WTC11 (cell line): ENCODE data around the gene KRT28.

Experiments used
- CBFB ChIP-seq: sonication (generic); formaldehyde crosslinking; IDR thresholded peaks from 2 replicates; pipeline ENCODE4 v1.8.1; 2022; ENCODE audit warnings: mild to moderate bottlenecking, low read depth, missing genetic modification reagents
- CREB1 ChIP-seq: sonication (generic); formaldehyde crosslinking; IDR thresholded peaks from 2 replicates; pipeline ENCODE4 v1.8.0; 2023; ENCODE audit warnings: mild to moderate bottlenecking, missing genetic modification reagents
- KAT7 ChIP-seq: sonication (generic); formaldehyde crosslinking; IDR thresholded peaks from 2 replicates; pipeline ENCODE4 v1.8.1; 2023; ENCODE audit warnings: missing genetic modification reagents, mild to moderate bottlenecking, borderline replicate concordance
- TCF7 ChIP-seq: sonication (generic); formaldehyde crosslinking; IDR thresholded peaks from 2 replicates; pipeline ENCODE4 v1.8.0; 2022; ENCODE audit warnings: mild to moderate bottlenecking, low read depth, missing genetic modification reagents, moderate library complexity
- TF ChIP-seq, protein P1 (sequence below): fragments of 200-600 bp; IDR thresholded peaks from 2 replicates; pipeline ENCODE4 v1.8.0; 2022; ENCODE audit warnings: antibody characterized with exemption
- TF ChIP-seq, protein P2 (sequence below): sonication (generic); formaldehyde crosslinking; IDR thresholded peaks from 2 replicates; pipeline ENCODE4 v1.8.0; 2023; ENCODE audit warnings: missing genetic modification reagents, mild to moderate bottlenecking, borderline replicate concordance
- TF ChIP-seq, protein P3 (sequence below): sonication (generic); formaldehyde crosslinking; IDR thresholded peaks from 2 replicates; pipeline ENCODE4 v1.8.1; 2023; ENCODE audit warnings: mild to moderate bottlenecking, missing genetic modification reagents, moderate library complexity

DNA sequence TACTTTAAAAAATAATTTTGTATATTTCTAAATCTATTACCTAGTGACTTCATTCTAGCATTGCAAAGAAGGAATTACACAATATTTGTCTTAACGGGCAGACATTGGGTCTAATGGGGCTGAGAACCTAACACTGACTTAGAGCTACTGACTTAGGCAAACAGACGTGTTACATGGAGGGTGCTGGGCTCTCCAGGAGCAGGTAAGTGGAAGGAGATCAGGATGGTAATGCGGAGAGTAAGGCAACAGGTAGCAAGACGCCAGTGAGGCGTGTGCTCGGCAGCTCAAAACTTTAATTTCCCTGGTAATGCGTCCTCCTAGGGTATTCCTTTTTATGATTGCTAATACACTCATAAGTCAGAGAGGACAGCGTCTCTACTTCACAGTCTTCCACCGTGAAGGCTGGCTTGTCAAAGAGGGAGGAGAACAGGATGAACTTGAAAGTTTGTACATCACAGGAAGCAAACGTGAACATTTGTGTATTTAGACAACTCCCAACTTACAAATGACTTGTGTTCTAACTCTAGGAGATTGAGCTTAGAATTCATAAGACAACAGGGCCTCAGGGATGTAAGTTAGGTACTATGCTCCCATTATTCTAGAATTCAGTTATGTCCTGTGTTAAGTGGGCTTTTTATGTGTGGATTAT, 4.6 kb downstream of the KRT28 start:
- TF ChIP-seq TCF7 (no peak), CBFB (CRISPR knock-in tag) (no peak), KAT7 (no peak), CREB1 (no peak)
- TF ChIP-seq, protein P1, sequence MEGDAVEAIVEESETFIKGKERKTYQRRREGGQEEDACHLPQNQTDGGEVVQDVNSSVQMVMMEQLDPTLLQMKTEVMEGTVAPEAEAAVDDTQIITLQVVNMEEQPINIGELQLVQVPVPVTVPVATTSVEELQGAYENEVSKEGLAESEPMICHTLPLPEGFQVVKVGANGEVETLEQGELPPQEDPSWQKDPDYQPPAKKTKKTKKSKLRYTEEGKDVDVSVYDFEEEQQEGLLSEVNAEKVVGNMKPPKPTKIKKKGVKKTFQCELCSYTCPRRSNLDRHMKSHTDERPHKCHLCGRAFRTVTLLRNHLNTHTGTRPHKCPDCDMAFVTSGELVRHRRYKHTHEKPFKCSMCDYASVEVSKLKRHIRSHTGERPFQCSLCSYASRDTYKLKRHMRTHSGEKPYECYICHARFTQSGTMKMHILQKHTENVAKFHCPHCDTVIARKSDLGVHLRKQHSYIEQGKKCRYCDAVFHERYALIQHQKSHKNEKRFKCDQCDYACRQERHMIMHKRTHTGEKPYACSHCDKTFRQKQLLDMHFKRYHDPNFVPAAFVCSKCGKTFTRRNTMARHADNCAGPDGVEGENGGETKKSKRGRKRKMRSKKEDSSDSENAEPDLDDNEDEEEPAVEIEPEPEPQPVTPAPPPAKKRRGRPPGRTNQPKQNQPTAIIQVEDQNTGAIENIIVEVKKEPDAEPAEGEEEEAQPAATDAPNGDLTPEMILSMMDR = no peak
- TF ChIP-seq, protein P2, sequence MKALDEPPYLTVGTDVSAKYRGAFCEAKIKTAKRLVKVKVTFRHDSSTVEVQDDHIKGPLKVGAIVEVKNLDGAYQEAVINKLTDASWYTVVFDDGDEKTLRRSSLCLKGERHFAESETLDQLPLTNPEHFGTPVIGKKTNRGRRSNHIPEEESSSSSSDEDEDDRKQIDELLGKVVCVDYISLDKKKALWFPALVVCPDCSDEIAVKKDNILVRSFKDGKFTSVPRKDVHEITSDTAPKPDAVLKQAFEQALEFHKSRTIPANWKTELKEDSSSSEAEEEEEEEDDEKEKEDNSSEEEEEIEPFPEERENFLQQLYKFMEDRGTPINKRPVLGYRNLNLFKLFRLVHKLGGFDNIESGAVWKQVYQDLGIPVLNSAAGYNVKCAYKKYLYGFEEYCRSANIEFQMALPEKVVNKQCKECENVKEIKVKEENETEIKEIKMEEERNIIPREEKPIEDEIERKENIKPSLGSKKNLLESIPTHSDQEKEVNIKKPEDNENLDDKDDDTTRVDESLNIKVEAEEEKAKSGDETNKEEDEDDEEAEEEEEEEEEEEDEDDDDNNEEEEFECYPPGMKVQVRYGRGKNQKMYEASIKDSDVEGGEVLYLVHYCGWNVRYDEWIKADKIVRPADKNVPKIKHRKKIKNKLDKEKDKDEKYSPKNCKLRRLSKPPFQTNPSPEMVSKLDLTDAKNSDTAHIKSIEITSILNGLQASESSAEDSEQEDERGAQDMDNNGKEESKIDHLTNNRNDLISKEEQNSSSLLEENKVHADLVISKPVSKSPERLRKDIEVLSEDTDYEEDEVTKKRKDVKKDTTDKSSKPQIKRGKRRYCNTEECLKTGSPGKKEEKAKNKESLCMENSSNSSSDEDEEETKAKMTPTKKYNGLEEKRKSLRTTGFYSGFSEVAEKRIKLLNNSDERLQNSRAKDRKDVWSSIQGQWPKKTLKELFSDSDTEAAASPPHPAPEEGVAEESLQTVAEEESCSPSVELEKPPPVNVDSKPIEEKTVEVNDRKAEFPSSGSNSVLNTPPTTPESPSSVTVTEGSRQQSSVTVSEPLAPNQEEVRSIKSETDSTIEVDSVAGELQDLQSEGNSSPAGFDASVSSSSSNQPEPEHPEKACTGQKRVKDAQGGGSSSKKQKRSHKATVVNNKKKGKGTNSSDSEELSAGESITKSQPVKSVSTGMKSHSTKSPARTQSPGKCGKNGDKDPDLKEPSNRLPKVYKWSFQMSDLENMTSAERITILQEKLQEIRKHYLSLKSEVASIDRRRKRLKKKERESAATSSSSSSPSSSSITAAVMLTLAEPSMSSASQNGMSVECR (CRISPR knock-in tag) = no peak
- TF ChIP-seq, protein P3, sequence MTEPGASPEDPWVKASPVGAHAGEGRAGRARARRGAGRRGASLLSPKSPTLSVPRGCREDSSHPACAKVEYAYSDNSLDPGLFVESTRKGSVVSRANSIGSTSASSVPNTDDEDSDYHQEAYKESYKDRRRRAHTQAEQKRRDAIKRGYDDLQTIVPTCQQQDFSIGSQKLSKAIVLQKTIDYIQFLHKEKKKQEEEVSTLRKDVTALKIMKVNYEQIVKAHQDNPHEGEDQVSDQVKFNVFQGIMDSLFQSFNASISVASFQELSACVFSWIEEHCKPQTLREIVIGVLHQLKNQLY (CRISPR knock-in tag) = no peak
